Vagina (tissue), 2 donors: Measurements from ENCODE around the gene HOXD11. TPM values are rescaled to one million over a fixed set of nuclear protein-coding genes. Genes with fewer than 3 reads are reported as not detected.

Source experiments
- DNase-seq, 2 donors: peaks; one replicate each; pipeline ENCODE4 v3.0.0-alpha.2; 2017; ENCODE audit errors: extremely low spot score in 2 of 2
- H3K27ac ChIP-seq: fragments of 200-600 bp; sonication (generic); one replicate; pipeline ENCODE4 v1.5.1; 2019
- H3K27me3 ChIP-seq: fragments of 200-600 bp; sonication (generic); one replicate; pipeline ENCODE4 v1.5.1; 2019
- H3K36me3 ChIP-seq, 2 donors: fragments of 200-600 bp; sonication (generic); one replicate each; pipeline ENCODE4 v1.5.1; 2017 to 2019
- H3K4me1 ChIP-seq: fragments of 200-600 bp; sonication (generic); one replicate; pipeline ENCODE4 v1.5.1; 2019
- H3K4me3 ChIP-seq, 2 donors: fragments of 200-600 bp; sonication (generic); 1 replicate in 1 of 2; 2 replicates in 1 of 2; pipeline ENCODE4 v1.5.1; 2016 to 2019
- H3K9me3 ChIP-seq: fragments of 200-600 bp; sonication (generic); one replicate; pipeline ENCODE4 v1.5.1; 2019
- POLR2A ChIP-seq, 2 donors: fragments of 450-650 bp; IDR thresholded peaks; one replicate each; pipeline ENCODE4 v1.6.1; 2017; ENCODE audit warnings: antibody characterized with exemption in 2 of 2, mild to moderate bottlenecking in 2 of 2, moderate library complexity in 2 of 2
- POLR2AphosphoS5 ChIP-seq, 2 donors: sonication (generic); formaldehyde crosslinking; IDR thresholded peaks; one replicate each; pipeline ENCODE4 v1.9.0; 2017; ENCODE audit warnings: antibody characterized with exemption in 2 of 2, mild to moderate bottlenecking in 2 of 2, low read depth in 1 of 2; ENCODE audit not compliant: insufficient read depth in 1 of 2
- intact Hi-C: fragments of 100-400 bp; cut with DNase I; formaldehyde crosslinking; loops from one replicate; pipeline ENCODE4 v1.15.1; 2023
- total RNA-seq: library from RNA; depleted of rRNA; stranded (reverse); fragments of >200 nt; gene quantifications from one replicate; pipeline ENCODE4 v1.2.3, GENCODE V29; 2016
- TF ChIP-seq, protein P1 (sequence below), 3 experiments: fragments of 450-650 bp in 2 of 3; fragments of 200-600 bp in 1 of 3; sonication (generic) in 1 of 3; IDR thresholded peaks; one replicate each; pipeline ENCODE4 v1.5.1; 2017 to 2019; ENCODE audit warnings: antibody characterized with exemption in 3 of 3, mild to moderate bottlenecking in 2 of 3, moderate library complexity in 2 of 3

HOXD11 gene
- total RNA-seq, 1 donor from 2014 or later: 19.4 TPM

DNA sequence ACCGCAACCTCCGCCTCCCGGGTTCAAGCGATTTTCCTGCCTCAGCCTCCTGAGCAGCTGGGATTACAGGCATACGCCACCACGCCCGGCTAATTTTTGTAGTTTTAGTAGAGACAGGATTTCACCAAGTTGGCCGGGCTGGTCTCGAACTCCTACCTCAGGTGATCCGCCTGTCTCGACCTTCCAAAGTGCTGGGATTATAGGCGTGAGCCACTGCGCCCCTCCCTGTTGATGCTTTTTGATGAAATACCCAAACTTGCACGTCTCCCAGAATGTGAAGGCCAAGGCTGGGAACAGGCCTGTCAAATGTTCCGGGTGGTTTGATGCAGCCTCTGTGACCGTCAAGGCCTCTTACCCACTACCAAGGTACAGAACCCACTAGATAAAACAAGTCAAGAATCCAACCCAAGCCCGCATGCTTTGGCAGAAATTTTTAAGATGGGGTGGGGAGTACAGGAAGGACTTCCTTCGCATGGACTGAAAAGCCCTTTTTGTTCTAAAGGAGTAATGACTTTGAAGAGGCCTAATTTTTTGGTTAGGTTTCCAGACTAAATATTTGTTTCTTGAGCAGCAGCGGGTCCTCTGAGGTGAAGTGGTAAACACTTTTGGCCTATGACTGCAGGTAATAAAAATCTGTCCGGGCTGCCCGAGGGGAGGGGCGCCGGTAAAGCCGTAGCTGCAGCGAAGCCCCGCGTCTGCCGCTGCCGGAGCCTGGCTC, 19.6 kb upstream of the HOXD11 start:
- peak overlapping the region; percentile 46 to 48 for H3K4me3 ChIP-seq
- TF ChIP-seq, protein P1, sequence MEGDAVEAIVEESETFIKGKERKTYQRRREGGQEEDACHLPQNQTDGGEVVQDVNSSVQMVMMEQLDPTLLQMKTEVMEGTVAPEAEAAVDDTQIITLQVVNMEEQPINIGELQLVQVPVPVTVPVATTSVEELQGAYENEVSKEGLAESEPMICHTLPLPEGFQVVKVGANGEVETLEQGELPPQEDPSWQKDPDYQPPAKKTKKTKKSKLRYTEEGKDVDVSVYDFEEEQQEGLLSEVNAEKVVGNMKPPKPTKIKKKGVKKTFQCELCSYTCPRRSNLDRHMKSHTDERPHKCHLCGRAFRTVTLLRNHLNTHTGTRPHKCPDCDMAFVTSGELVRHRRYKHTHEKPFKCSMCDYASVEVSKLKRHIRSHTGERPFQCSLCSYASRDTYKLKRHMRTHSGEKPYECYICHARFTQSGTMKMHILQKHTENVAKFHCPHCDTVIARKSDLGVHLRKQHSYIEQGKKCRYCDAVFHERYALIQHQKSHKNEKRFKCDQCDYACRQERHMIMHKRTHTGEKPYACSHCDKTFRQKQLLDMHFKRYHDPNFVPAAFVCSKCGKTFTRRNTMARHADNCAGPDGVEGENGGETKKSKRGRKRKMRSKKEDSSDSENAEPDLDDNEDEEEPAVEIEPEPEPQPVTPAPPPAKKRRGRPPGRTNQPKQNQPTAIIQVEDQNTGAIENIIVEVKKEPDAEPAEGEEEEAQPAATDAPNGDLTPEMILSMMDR (IDR thresholded peaks at IDR 0.05): no peak
- TF ChIP-seq POLR2AphosphoS5 (IDR thresholded peaks at IDR 0.05; ENCODE audit: insufficient read depth in 1 of 2, low read depth in 1 of 2): no peak
- no peak for TF ChIP-seq POLR2A (IDR thresholded peaks at IDR 0.05)
- intact Hi-C loops: loop anchor here (5.0 to 10.0 kb wide), 2 partner anchors 400 to 1753 kb away; partner anchors contain the start of gene SP9
- no peak for DNase-seq
- H3K27ac ChIP-seq: peak overlapping the region; percentile 91
- no peaks in the 10 kb centered on the region for H3K9me3 ChIP-seq
- no peaks in the 10 kb centered on the region for H3K27me3 ChIP-seq
- no peaks in the 10 kb centered on the region for H3K36me3 ChIP-seq
- peaks cover 55% of the 10 kb centered on the region for H3K4me1 ChIP-seq

DNA sequence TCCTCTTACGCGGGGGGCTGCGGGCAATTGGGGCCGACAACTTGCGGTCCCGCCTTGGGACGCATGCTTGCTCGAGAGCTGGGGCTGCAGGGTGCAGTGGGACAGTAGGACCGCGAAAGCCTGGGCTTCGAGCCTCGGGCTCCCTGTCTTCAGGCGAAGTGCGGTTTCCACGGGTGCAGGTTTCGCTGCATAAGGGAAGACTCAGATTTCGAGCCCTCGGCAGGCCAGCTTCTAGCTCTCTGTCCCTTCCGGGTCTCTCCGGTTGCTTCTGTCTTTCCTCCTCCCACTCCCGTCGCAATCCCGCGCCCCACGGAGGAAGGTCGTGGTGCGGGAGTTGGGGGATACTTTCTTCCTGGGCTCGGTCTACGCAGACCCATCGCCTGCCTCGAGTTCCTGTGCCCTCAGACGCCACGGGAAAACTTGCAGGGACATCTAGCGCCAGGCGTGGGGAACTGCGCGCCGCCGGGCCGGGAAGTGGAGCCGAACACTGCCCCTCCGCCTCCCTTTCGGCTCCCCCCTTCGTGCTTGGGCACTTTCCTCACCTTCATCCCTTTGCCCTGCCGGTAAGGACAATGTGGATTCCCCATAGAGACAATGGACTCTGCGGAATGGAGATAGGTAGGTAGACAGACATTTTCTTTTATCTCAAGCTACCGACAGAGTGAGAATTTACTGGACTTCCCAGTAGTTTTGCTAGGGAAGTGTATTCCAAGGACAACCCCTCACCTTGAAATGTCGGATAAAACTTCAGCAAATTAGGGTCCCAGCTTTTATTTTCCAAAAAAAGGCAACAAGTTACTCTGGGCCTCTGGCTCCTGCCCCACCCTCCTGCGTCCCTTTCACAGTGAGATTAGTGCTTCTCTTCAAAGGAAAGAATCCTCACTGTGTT, 18.8 kb upstream of the HOXD11 start:
- H3K4me3 ChIP-seq: peak overlapping the region; percentile 46 to 48
- no peaks in the 10 kb centered on the region for H3K9me3 ChIP-seq
- no peaks in the 10 kb centered on the region for H3K36me3 ChIP-seq
- peak overlapping the region; percentile 91 for H3K27ac ChIP-seq
- no peaks in the 10 kb centered on the region for H3K27me3 ChIP-seq
- intact Hi-C loops: loop anchor here (5.0 to 10.0 kb wide), 2 partner anchors 401 to 1753 kb away; partner anchors contain the start of gene SP9
- TF ChIP-seq, protein P1 (IDR thresholded peaks at IDR 0.05): peak; percentile 7 to 58 (median 57)
- no peak for TF ChIP-seq POLR2A (IDR thresholded peaks at IDR 0.05)
- peak in 1 of 2 donors; percentile 77 for TF ChIP-seq POLR2AphosphoS5 (IDR thresholded peaks at IDR 0.05; ENCODE audit: insufficient read depth in 1 of 2, low read depth in 1 of 2)
- peaks cover 48% of the 10 kb centered on the region for H3K4me1 ChIP-seq
- no peak for DNase-seq

DNA sequence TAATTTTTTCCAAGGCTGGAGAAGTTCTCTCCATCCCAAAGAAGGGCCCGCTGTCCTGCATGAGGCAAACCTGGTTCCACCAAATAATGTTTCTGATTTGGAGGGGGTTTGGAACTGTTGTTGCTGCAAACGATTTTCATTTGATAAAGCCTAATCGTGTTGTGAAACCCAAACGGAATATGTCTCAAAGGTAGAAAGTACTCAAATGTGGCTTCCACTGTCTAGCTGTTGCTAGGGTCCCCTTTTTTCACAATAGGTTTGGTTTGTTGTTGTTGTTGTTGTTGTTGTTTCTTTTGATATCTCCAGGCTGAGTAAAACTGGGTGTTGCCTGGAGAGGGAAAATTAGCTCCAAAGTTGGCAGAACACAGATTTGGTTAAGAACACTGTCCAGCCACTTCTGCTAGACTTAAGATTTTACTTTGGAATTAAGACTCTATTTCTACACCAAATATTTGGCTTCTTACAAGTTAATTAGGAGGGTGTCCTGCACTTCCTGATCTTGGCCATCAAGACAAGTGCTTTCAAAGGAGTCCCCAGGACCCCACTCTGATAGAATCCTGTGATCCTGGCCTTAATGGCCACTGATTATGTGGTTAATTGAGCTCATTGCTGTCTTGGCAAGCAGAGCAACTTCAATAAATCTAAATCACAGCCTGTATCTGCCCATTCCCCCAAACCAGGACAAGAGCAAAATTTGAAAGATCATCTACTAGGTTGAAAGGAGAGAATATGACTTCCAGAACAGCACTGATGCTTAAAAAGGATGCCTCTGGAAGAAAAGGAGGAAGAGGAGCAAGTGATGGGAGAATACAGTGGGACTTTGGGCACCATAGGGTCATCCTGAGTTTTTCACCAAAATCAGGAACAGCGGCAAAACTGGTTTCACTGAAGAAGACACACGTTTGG, 17.9 kb upstream of the HOXD11 start:
- peaks cover 41% of the 10 kb centered on the region for H3K4me1 ChIP-seq
- peak overlapping the region; percentile 46 to 48 for H3K4me3 ChIP-seq
- peak overlapping the region; percentile 91 for H3K27ac ChIP-seq
- H3K27me3 ChIP-seq: no peaks in the 10 kb centered on the region
- H3K9me3 ChIP-seq: no peaks in the 10 kb centered on the region
- intact Hi-C loops: loop anchor here (5.0 to 10.0 kb wide), 2 partner anchors 402 to 1754 kb away; partner anchors contain the start of gene SP9
- TF ChIP-seq POLR2AphosphoS5 (IDR thresholded peaks at IDR 0.05; ENCODE audit: insufficient read depth in 1 of 2, low read depth in 1 of 2) (no peak), POLR2A (IDR thresholded peaks at IDR 0.05) (no peak)
- TF ChIP-seq, protein P1 (IDR thresholded peaks at IDR 0.05): no peak
- no peaks in the 10 kb centered on the region for H3K36me3 ChIP-seq
- no peak for DNase-seq

- Histone ChIP-seq H3K4me1 (peaks cover 37% of the 10 kb centered on the region), H3K36me3 (no peaks in the 10 kb centered on the region), H3K27me3 (no peaks in the 10 kb centered on the region), H3K27ac (peak overlapping the region; percentile 91), H3K4me3 (no peak overlapping the region), H3K9me3 (no peaks in the 10 kb centered on the region)
- intact Hi-C loops: loop anchor here (5.0 to 10.0 kb wide), 3 partner anchors 403 to 1755 kb away; partner anchors contain the start of gene SP9
- TF ChIP-seq, protein P1 (IDR thresholded peaks at IDR 0.05): no peak
- TF ChIP-seq POLR2AphosphoS5 (IDR thresholded peaks at IDR 0.05; ENCODE audit: insufficient read depth in 1 of 2, low read depth in 1 of 2) (no peak), POLR2A (IDR thresholded peaks at IDR 0.05) (no peak)
- no peak for DNase-seq
Observed at GRCh38 chr2:176089843-176090395, 17.2 kb upstream of the HOXD11 start.
